Measurements from ENCODE around the gene P3H1. TPM values are rescaled to one million over a fixed set of nuclear protein-coding genes. Genes with fewer than 3 reads are reported as not detected.
"Not testable (repeated sequence)": the region's sequence is repeated elsewhere in the genome, so short reads cannot be mapped to it uniquely, and the experiment has no call there.

Gene P3H1
- total RNA-seq, 1 experiment from 2014 or later, result 84.8 TPM

GRCh38 chr1:42722403-42722802 is 44.4 kb downstream of the P3H1 start:
- in situ Hi-C loops (cut with HindIII; ENCODE audit: low pct_unique_long_range_greater_than_20kb, low sequenced_read_pairs); H3K9me3 ChIP-seq (ENCODE audit: control insufficient read depth, insufficient read depth, low read depth, low read length); ATAC-seq; H3K4me1 ChIP-seq (ENCODE audit: control insufficient read depth, insufficient read depth, low read length); BruUV-seq (replicated peaks); intact Hi-C loops (cut with micrococcal nuclease; ENCODE audit: unreplicated experiment); H3K36me3 ChIP-seq (ENCODE audit: control insufficient read depth, insufficient read depth, low read length); H3K4me3 ChIP-seq (ENCODE audit: low read depth in 2 of 2, low read length in 2 of 2); H3K27ac ChIP-seq (ENCODE audit: low read length); H3K27me3 ChIP-seq (ENCODE audit: control insufficient read depth, insufficient read depth, low read length); DNase-seq (ENCODE audit: low read depth, low spot score); CTCF ChIA-PET: not testable (repeated sequence)
- POLR2A ChIA-PET, result interaction anchor here (0.6 kb wide), 1 partner anchor 128 kb away, joined by 12 read pairs; no protein-coding TSS in a partner anchor

GRCh38 chr1:42721926-42722325 is 44.9 kb downstream of the P3H1 start:
- intact Hi-C loops (cut with micrococcal nuclease; ENCODE audit: unreplicated experiment) (no loop called here), in situ Hi-C loops (cut with HindIII; ENCODE audit: low pct_unique_long_range_greater_than_20kb, low sequenced_read_pairs) (no loop called here)
- no TSS peak for BruUV-seq (replicated peaks)
- ATAC-seq, result no peak
- Histone ChIP-seq H3K27me3 (ENCODE audit: control insufficient read depth, insufficient read depth, low read length) (no peaks in the 10 kb centered on the region), H3K4me3 (ENCODE audit: low read depth in 2 of 2, low read length in 2 of 2) (no peak overlapping the region), H3K36me3 (ENCODE audit: control insufficient read depth, insufficient read depth, low read length) (no peaks in the 10 kb centered on the region), H3K27ac (ENCODE audit: low read length) (no peak overlapping the region), H3K4me1 (ENCODE audit: control insufficient read depth, insufficient read depth, low read length) (no peaks in the 10 kb centered on the region), H3K9me3 (ENCODE audit: control insufficient read depth, insufficient read depth, low read depth, low read length) (no peaks in the 10 kb centered on the region)
- no peak for DNase-seq (ENCODE audit: low read depth, low spot score)
- CTCF ChIA-PET, result no interaction called here
- TF ChIP-seq SIN3A (IDR thresholded peaks at IDR 0.05; ENCODE audit: borderline replicate concordance, insufficient read depth, low read depth, low read length) (no peak), REST (IDR thresholded peaks at IDR 0.05; ENCODE audit: insufficient read depth in 1 of 2, low read depth in 2 of 2, low read length in 1 of 2) (no peak), CTCF (IDR thresholded peaks at IDR 0.05) (no peak), TCF7L2 (IDR thresholded peaks at IDR 0.05; ENCODE audit: low read depth, low read length) (no peak), POLR2AphosphoS5 (IDR thresholded peaks at IDR 0.05; ENCODE audit: low read depth, low read length) (no peak)
- POLR2A ChIA-PET, result interaction anchor here (0.6 kb wide), 1 partner anchor 128 kb away, joined by 12 read pairs; no protein-coding TSS in a partner anchor

- Histone ChIP-seq H3K27ac (ENCODE audit: low read length) (no peak overlapping the region), H3K36me3 (ENCODE audit: control insufficient read depth, insufficient read depth, low read length) (no peaks in the 10 kb centered on the region), H3K9me3 (ENCODE audit: control insufficient read depth, insufficient read depth, low read depth, low read length) (no peaks in the 10 kb centered on the region), H3K4me1 (ENCODE audit: control insufficient read depth, insufficient read depth, low read length) (no peaks in the 10 kb centered on the region), H3K4me3 (ENCODE audit: low read depth in 2 of 2, low read length in 2 of 2) (no peak overlapping the region), H3K27me3 (ENCODE audit: control insufficient read depth, insufficient read depth, low read length) (no peaks in the 10 kb centered on the region)
- no TSS peak for BruUV-seq (replicated peaks)
- in situ Hi-C loops (cut with HindIII; ENCODE audit: low pct_unique_long_range_greater_than_20kb, low sequenced_read_pairs) (no loop called here), intact Hi-C loops (cut with micrococcal nuclease; ENCODE audit: unreplicated experiment) (no loop called here)
- ATAC-seq (no peak), DNase-seq (ENCODE audit: low read depth, low spot score) (no peak)
- no peak for TF ChIP-seq REST (IDR thresholded peaks at IDR 0.05; ENCODE audit: insufficient read depth in 1 of 2, low read depth in 2 of 2, low read length in 1 of 2)
- TF ChIP-seq POLR2AphosphoS5 (IDR thresholded peaks at IDR 0.05; ENCODE audit: low read depth, low read length), result no peak
- TF ChIP-seq TCF7L2 (IDR thresholded peaks at IDR 0.05; ENCODE audit: low read depth, low read length), result no peak
- TF ChIP-seq SIN3A (IDR thresholded peaks at IDR 0.05; ENCODE audit: borderline replicate concordance, insufficient read depth, low read depth, low read length), result no peak
- POLR2A ChIA-PET, result no interaction called here
- CTCF ChIA-PET, result no interaction called here
These were observed 46.0 kb downstream of the P3H1 start for GRCh38 chr1:42720868-42721267.

GRCh38 chr1:42714441-42714840 is 52.4 kb downstream of the P3H1 start:
- H3K27me3 ChIP-seq (ENCODE audit: control insufficient read depth, insufficient read depth, low read length); BruUV-seq (replicated peaks); in situ Hi-C loops (cut with HindIII; ENCODE audit: low pct_unique_long_range_greater_than_20kb, low sequenced_read_pairs); DNase-seq (ENCODE audit: low read depth, low spot score); CTCF ChIA-PET; POLR2A ChIA-PET; H3K27ac ChIP-seq (ENCODE audit: low read length); H3K4me1 ChIP-seq (ENCODE audit: control insufficient read depth, insufficient read depth, low read length); intact Hi-C loops (cut with micrococcal nuclease; ENCODE audit: unreplicated experiment); H3K9me3 ChIP-seq (ENCODE audit: control insufficient read depth, insufficient read depth, low read depth, low read length); ATAC-seq; H3K4me3 ChIP-seq (ENCODE audit: low read depth in 2 of 2, low read length in 2 of 2); H3K36me3 ChIP-seq (ENCODE audit: control insufficient read depth, insufficient read depth, low read length): not testable (repeated sequence)
